ENCODE data around the gene KCNK7.

Gene KCNK7

DNA sequence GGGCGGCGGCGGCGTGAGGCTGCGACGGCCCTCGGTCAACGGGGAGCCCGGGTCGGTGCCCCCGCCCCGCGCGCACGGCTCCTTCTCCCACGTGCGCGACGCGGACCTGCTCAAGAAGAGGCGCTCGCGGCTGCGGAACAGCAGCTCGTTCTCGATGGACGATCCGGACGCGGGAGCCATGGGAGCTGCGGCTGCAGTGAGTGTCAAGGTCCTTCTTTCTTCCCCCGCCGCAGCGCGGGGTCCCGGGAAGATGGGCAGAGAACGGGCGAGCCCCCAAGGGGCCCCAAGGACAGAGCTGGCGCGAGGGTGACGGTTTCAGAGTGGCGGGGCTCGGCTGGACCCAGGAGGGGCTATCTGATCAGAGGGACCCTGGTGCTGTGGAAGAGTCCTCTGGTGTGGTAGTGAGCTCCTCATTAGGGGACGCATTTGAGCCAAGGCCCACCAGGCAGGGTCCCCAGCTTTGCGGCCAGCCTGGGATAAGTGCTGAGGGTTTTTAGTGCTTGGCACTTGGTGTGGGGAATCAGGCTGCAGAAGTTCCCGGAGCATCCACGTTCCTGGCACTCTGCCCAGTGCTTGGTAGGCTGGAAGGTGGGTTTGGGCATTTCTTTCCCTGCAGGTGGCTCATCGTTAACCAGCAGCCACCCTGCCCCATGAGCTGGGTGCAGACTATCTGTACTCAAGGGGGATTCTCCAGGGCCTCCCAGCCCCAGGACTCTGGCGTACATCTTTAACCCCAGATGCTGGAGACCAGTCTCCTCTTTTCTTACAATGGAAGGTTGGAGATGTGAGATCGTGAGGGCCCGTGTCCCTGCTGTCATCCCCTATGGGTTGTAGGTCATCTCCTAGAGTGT is 10.0 kb downstream of the KCNK7 start:
- no peak for DNase-seq (ENCODE audit: insufficient read length, low spot score)
- no peak for FAIRE-seq
- TF ChIP-seq, protein P1, sequence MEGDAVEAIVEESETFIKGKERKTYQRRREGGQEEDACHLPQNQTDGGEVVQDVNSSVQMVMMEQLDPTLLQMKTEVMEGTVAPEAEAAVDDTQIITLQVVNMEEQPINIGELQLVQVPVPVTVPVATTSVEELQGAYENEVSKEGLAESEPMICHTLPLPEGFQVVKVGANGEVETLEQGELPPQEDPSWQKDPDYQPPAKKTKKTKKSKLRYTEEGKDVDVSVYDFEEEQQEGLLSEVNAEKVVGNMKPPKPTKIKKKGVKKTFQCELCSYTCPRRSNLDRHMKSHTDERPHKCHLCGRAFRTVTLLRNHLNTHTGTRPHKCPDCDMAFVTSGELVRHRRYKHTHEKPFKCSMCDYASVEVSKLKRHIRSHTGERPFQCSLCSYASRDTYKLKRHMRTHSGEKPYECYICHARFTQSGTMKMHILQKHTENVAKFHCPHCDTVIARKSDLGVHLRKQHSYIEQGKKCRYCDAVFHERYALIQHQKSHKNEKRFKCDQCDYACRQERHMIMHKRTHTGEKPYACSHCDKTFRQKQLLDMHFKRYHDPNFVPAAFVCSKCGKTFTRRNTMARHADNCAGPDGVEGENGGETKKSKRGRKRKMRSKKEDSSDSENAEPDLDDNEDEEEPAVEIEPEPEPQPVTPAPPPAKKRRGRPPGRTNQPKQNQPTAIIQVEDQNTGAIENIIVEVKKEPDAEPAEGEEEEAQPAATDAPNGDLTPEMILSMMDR (IDR thresholded peaks at IDR 0.05; ENCODE audit: insufficient read depth, missing control alignments), result no peak

DNA sequence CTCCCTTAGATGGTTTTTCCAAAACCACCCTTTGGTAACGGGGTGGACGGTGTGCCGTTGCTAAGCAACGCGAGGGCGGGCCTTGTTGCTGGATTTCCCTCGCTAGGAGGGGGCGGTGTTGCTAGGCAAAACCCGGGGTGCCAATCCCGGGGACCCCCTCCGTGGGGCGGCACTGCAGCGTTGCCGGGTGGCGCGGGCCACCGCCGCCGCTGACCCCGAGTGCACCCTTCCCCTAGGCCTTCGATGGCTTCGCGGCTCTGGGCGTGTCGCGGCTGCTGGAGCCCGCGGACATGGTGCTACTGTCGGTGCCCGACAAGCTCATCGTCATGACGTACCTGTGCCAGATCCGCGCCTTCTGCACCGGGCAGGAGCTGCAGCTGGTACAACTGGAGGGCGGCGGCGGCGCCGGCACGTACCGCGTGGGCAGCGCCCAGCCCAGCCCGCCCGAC is 10.9 kb downstream of the KCNK7 start:
- FAIRE-seq (no peak), DNase-seq (ENCODE audit: insufficient read length, low spot score) (no peak)
- TF ChIP-seq, protein P1 (IDR thresholded peaks at IDR 0.05; ENCODE audit: insufficient read depth, missing control alignments), result no peak

DNA sequence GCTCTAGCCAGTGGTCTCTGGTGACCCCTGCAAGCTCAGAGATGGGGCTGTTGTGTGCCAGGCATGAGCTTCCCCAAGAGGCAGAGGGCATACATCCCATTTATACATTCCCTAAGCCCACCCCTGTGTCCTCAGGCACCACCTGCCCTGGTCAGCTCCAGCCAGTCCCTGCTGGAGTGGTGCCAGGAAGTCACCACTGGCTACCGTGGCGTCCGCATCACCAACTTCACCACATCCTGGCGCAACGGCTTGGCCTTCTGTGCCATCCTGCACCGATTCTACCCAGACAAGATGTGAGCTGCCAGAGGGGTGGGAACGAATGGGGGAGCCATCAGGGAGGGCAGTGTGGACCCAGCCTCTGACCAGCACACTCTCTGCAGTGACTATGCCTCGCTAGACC is 11.5 kb downstream of the KCNK7 start:
- TF ChIP-seq, protein P1 (IDR thresholded peaks at IDR 0.05; ENCODE audit: insufficient read depth, missing control alignments), result no peak
- FAIRE-seq, result no peak
- DNase-seq (ENCODE audit: insufficient read length, low spot score), result no peak

DNA sequence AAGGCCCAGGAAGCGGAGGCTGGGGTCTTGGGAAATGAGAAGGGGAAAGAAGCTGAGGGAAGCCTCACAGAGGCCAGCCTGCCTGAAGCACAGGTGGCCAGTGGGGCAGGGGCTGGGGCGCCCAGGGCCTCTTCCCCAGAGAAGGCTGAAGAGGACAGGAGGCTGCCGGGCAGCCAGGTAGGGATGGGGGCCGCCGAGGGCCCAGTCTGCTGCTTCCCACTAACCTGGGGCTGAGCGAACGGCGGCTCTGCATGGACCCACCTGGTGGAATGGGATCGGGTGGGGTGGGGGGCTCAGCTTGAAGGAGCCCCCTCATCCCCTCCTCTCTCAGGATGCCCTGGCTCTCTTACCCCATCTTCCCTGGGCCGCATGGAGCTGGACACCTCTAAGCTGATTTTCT is 12.0 kb downstream of the KCNK7 start:
- DNase-seq (ENCODE audit: insufficient read length, low spot score) (no peak), FAIRE-seq (no peak)
- TF ChIP-seq, protein P1 (IDR thresholded peaks at IDR 0.05; ENCODE audit: insufficient read depth, missing control alignments), result no peak

DNA sequence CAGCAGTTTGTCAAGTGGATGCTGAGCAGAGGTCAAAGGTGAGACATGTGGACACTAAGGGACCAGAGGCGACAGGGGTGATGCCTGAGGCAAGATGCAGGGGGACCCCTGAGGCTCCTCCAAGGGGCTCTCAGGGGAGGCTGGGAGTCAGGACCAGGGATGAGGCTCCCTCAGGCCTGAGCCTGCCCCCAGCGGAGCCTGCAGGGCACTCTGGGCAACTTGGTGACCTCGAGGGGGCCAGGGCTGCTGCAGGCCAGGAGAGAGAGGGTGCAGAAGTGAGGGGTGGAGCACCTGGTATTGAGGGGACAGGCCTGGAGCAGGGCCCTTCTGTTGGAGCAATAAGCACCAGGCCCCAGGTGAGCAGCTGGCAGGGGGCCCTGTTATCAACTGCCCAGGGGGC is 13.7 kb downstream of the KCNK7 start:
- DNase-seq (ENCODE audit: insufficient read length, low spot score), result no peak
- FAIRE-seq, result no peak
- TF ChIP-seq, protein P1 (IDR thresholded peaks at IDR 0.05; ENCODE audit: insufficient read depth, missing control alignments), result no peak

DNA sequence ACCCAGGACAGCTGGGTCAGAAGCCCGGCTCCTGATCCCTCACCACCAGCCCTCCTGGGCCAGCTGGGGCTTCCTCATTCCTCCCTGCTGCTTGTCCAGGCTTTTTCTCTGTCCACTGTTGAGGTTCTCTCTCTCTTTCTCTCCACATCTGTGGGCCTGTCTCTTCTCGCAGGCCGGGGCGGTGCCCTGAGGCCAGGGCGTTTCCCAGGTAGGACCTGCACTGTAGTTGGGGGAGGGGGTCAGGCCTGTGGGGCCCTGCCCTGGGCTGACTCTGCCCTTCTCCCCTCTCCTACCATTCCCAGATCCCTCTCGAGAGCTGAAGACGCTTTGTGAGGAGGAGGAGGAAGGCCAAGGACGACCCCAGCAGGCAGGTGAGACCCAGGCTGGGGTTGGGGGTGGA is 14.8 kb downstream of the KCNK7 start:
- DNase-seq (ENCODE audit: insufficient read length, low spot score), result no peak
- TF ChIP-seq, protein P1 (IDR thresholded peaks at IDR 0.05; ENCODE audit: insufficient read depth, missing control alignments), result no peak
- FAIRE-seq, result no peak

DNA sequence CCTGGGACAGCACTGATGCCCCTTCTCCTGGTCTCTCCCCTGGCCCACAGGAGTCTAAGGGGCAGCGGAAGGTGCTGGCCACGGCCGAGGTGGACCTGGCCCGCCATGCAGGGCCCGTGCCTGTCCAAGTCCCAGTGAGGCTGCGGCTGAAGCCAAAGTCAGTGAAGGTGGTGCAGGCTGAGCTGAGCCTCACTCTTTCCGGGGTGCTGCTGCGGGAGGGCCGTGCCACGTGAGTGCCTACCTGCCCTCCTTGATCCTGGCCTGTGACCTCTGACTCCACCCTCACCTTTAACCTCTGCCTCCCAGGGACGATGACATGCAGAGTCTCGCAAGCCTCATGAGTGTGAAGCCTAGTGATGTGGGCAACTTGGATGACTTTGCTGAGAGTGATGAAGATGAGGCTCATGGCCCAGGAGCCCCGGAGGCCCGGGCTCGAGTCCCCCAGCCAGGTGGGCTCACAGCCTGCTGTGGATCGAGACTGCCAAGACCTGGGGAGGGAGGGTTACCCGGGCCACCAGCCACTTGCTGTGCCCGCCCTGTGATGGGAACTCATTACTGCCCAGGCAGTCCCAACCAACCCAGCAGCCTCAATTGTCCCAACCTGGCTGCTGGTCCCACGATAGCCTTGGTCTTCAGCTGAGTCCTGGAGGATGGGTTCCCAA is 15.4 kb downstream of the KCNK7 start:
- DNase-seq (ENCODE audit: insufficient read length, low spot score) (no peak), FAIRE-seq (no peak)
- TF ChIP-seq, protein P1 (IDR thresholded peaks at IDR 0.05; ENCODE audit: insufficient read depth, missing control alignments), result no peak
